OCI-LY3 (cell line): Measurements from ENCODE around the gene PNPLA2.

ENCODE experiments used
- H2AFZ ChIP-seq: fragments of 200-600, 300-600 bp; shearing (Covaris generic); 2 replicates; pipeline ENCODE4 v1.6.0; 2014; ENCODE audit warnings: antibody characterized with exemption, low read depth, low read length
- H3K27ac ChIP-seq: fragments of 200-600, 300-600 bp; sonication (generic); 2 replicates; pipeline ENCODE4 v1.5.1; 2014; ENCODE audit warnings: mild to moderate bottlenecking, low read length, moderate library complexity, mixed read lengths
- H3K27me3 ChIP-seq: fragments of 200-600, 300-600 bp; sonication (generic); 2 replicates; pipeline ENCODE4 v1.6.1; 2014; ENCODE audit warnings: low read depth, low read length, mixed read lengths
- H3K36me3 ChIP-seq: fragments of 200-600, 300-600 bp; sonication (generic); replicated peaks from 2 replicates; pipeline ENCODE3; 2014; ENCODE audit warnings: low read depth, low read length, mixed read lengths
- H3K4me1 ChIP-seq: fragments of 300-600, 200-600 bp; sonication (generic); 2 replicates; pipeline ENCODE4 v1.6.1; 2014; ENCODE audit warnings: low read length, mixed read lengths
- H3K4me2 ChIP-seq: fragments of 200-600, 300-600 bp; sonication (generic); 2 replicates; pipeline ENCODE4 v1.6.1; 2014; ENCODE audit warnings: low read length, mixed read lengths
- H3K4me3 ChIP-seq: fragments of 300-600, 200-600 bp; sonication (generic); 2 replicates; pipeline ENCODE4 v1.5.1; 2014; ENCODE audit warnings: antibody characterized with exemption, mild to moderate bottlenecking, low read length, moderate library complexity
- H3K79me2 ChIP-seq: fragments of 300-600, 200-600 bp; shearing (Covaris generic); 2 replicates; pipeline ENCODE4 v1.6.1; 2014; ENCODE audit warnings: mild to moderate bottlenecking, low read length, mixed read lengths
- H3K9ac ChIP-seq: fragments of 300-600, 200-600 bp; shearing (Covaris generic); 2 replicates; pipeline ENCODE4 v1.6.0; 2014; ENCODE audit warnings: mild to moderate bottlenecking, low read length, moderate library complexity
- H3K9me3 ChIP-seq: fragments of 200-600, 300-600 bp; shearing (Covaris generic); 2 replicates; pipeline ENCODE4 v1.6.1; 2014; ENCODE audit warnings: low read length, mixed read lengths; ENCODE audit not compliant: insufficient read depth
- H4K20me1 ChIP-seq: fragments of 200-600, 300-600 bp; sonication (generic); 2 replicates; pipeline ENCODE4 v1.6.1; 2016; ENCODE audit warnings: low read length, mixed read lengths; ENCODE audit not compliant: insufficient read depth
- CTCF ChIP-seq: fragments of 200-600, 300-600 bp; sonication (generic); IDR thresholded peaks from 2 replicates; pipeline ENCODE4 v1.5.1; 2014; ENCODE audit warnings: antibody characterized with exemption, low read length, low read depth
- EZH2phosphoT487 ChIP-seq: fragments of 200-600 bp; shearing (Covaris generic); IDR thresholded peaks from 2 replicates; pipeline ENCODE4 v1.6.1; 2018; ENCODE audit warnings: antibody characterized with exemption, mixed run types, low read depth

Gene PNPLA2

DNA sequence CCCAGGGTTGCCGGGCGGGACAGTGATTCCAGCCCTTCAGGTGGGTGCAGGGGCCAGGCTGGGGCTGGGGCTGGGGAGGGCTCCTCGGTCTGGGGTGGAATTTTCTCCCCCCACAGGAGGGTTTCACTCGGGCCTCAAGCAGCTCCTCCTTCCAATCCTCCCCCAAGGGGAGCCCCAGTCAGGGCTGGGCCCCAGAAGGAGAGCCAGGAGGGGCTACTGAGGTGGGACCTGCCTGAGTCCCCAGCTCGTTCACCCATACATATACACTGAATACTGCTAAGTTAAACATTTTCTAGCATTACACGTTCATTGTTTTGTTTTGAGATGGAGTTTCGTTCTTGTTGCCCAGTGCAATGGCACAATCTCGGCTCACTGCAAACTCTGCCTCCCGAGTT, 7.5 kb downstream of the PNPLA2 start:
- Histone ChIP-seq H3K4me3 (peak overlapping the region; percentile 81), H3K27ac (peak overlapping the region; percentile 51; the same call in 1 of the 2 replicates), H2AFZ (no peak overlapping the region), H3K79me2 (no peaks in the 10 kb centered on the region), H3K9me3 (no peaks in the 10 kb centered on the region), H3K9ac (peak overlapping the region; percentile 76; the same call in 1 of the 2 replicates), H3K4me2 (peak overlapping the region; percentile 92), H3K27me3 (no peaks in the 10 kb centered on the region), H3K36me3 (peaks cover 11% of the 10 kb centered on the region), H3K4me1 (peaks cover 34% of the 10 kb centered on the region), H4K20me1 (peaks cover 4% of the 10 kb centered on the region)
- no peak for TF ChIP-seq EZH2phosphoT487
- no peak for TF ChIP-seq CTCF

DNA sequence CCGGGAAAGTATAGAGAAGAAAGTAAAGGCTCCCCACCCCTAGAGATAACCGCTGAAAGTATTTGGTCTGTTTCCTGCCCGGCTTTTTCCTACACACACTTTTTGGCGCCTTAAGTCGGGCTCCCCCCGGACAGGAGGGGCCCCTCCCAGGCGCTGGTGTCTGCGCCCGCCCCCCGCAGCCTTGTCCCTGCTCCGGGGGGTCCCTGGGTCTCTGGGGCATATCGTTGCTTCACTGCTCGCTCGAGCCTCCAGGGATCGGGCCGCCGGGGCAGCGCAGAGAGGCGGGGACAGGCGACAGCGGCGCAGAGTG, 8.1 kb downstream of the PNPLA2 start:
- Histone ChIP-seq H3K79me2 (no peaks in the 10 kb centered on the region), H2AFZ (no peak overlapping the region), H3K36me3 (peaks cover 9% of the 10 kb centered on the region), H3K27ac (peak overlapping the region; percentile 51), H3K4me3 (peak overlapping the region; percentile 81), H4K20me1 (no peaks in the 10 kb centered on the region), H3K4me1 (peaks cover 35% of the 10 kb centered on the region), H3K9ac (peak overlapping the region; percentile 76), H3K27me3 (no peaks in the 10 kb centered on the region), H3K4me2 (peak overlapping the region; percentile 92), H3K9me3 (no peaks in the 10 kb centered on the region)
- TF ChIP-seq CTCF (no peak), EZH2phosphoT487 (no peak)

- H3K9ac ChIP-seq: peak overlapping the region; percentile 76
- H3K27ac ChIP-seq: peak overlapping the region; percentile 51
- peak overlapping the region; percentile 81 for H3K4me3 ChIP-seq
- H3K4me1 ChIP-seq: peaks cover 41% of the 10 kb centered on the region
- H4K20me1 ChIP-seq: no peaks in the 10 kb centered on the region
- H3K79me2 ChIP-seq: no peaks in the 10 kb centered on the region
- H3K9me3 ChIP-seq: no peaks in the 10 kb centered on the region
- H3K4me2 ChIP-seq: peak overlapping the region; percentile 92
- H3K36me3 ChIP-seq: peaks cover 9% of the 10 kb centered on the region
- H2AFZ ChIP-seq: no peak overlapping the region
- TF ChIP-seq EZH2phosphoT487 (no peak), CTCF (no peak)
- no peaks in the 10 kb centered on the region for H3K27me3 ChIP-seq
Observed at GRCh38 chr11:827146-827896, 8.6 kb downstream of the PNPLA2 start.

- peak within 1 kb of the TSS; percentile 76 for H3K9ac ChIP-seq
- TF ChIP-seq CTCF (no peak), EZH2phosphoT487 (no peak)
Observed at GRCh38 chr11:827897-828192, 9.1 kb downstream of the PNPLA2 start, which contains the start of gene CRACR2B. Gene CRACR2B (plus strand): TSS chr11:827919. CDS start chr11:828608, 689 bp downstream.

More at GRCh38 chr11:827897-828192, 9.1 kb downstream of the PNPLA2 start, which contains the start of gene CRACR2B:
- Histone ChIP-seq H2AFZ (no peak within 1 kb of the TSS), H3K4me1 (peaks cover 42% of the 10 kb centered on the region), H4K20me1 (no peaks in the 10 kb centered on the region), H3K79me2 (no peaks in the 10 kb centered on the region), H3K36me3 (peaks cover 9% of the 10 kb centered on the region), H3K27ac (peak within 1 kb of the TSS; percentile 51), H3K9me3 (no peaks in the 10 kb centered on the region), H3K4me3 (peak within 1 kb of the TSS; percentile 81), H3K4me2 (peak within 1 kb of the TSS; percentile 92), H3K27me3 (no peaks in the 10 kb centered on the region)
